CD14-positive monocyte (primary cell): ENCODE measurements around the gene TSEN54. TPM values are rescaled to one million over a fixed set of nuclear protein-coding genes. Genes with fewer than 3 reads are reported as not detected.
A peak's percentile ranks its signal among the peaks of the same experiment; 100 is the strongest.

Source experiments
- DNase-seq, 3 donors: peaks; one replicate each; pipeline ENCODE4 v3.0.0-alpha.2; 2011 to 2022
- H2AFZ ChIP-seq: 2 replicates; pipeline ENCODE4 v1.6.0; 2012; ENCODE audit warnings: mild to moderate bottlenecking, low read depth, low read length, inconsistent platforms; ENCODE audit not compliant: insufficient read depth, poor library complexity, severe bottlenecking
- H3K27ac ChIP-seq, 2 donors: 1 replicate in 1 of 2; 2 replicates in 1 of 2; pipeline ENCODE4 v1.5.1; 2012 to 2013; ENCODE audit warnings: low read length in 2 of 2, control low read depth in 1 of 2, inconsistent platforms in 1 of 2, low read depth in 1 of 2, mild to moderate bottlenecking in 1 of 2
- H3K27me3 ChIP-seq, 2 donors: one replicate each; pipeline versions ENCODE4 v1.6.0 to v1.6.1; 2011 to 2013; ENCODE audit warnings: low read length in 2 of 2; ENCODE audit not compliant: control insufficient read depth in 2 of 2, insufficient read depth in 2 of 2
- H3K36me3 ChIP-seq, 2 donors: replicated peaks in 1 of 2; 1 replicate in 1 of 2; 2 replicates in 1 of 2; pipeline versions ENCODE4 v1.5.1 to v1.6.1; 2012 to 2013; ENCODE audit warnings: low read length in 2 of 2, control low read depth in 1 of 2, inconsistent platforms in 1 of 2, mild to moderate bottlenecking in 1 of 2; ENCODE audit not compliant: insufficient read depth in 2 of 2, control insufficient read depth in 1 of 2
- H3K4me1 ChIP-seq, 2 donors: 1 replicate in 1 of 2; 2 replicates in 1 of 2; pipeline versions ENCODE4 v1.5.1 to v1.6.1; 2012 to 2013; ENCODE audit warnings: low read length in 2 of 2, control low read depth in 1 of 2, inconsistent platforms in 1 of 2, mild to moderate bottlenecking in 1 of 2, moderate library complexity in 1 of 2; ENCODE audit not compliant: insufficient read depth in 2 of 2, control insufficient read depth in 1 of 2
- H3K4me2 ChIP-seq: replicated peaks from 2 replicates; pipeline ENCODE3; 2012; ENCODE audit warnings: low read length, moderate library complexity, mild to moderate bottlenecking; ENCODE audit not compliant: poor library complexity, severe bottlenecking; ENCODE audit errors: extremely low read depth
- H3K4me3 ChIP-seq, 3 experiments: fragments of 200-600 bp in 1 of 3; sonication (generic) in 1 of 3; replicated peaks in 1 of 3; 1 replicate in 2 of 3; 2 replicates in 1 of 3; pipeline ENCODE4 v1.5.1; 2011 to 2013; ENCODE audit warnings: low read length in 3 of 3, mild to moderate bottlenecking in 3 of 3, control low read depth in 2 of 3, low read depth in 2 of 3, inconsistent platforms in 1 of 3, moderate library complexity in 1 of 3
- H3K79me2 ChIP-seq: 2 replicates; pipeline ENCODE4 v1.6.0; 2012; ENCODE audit warnings: mild to moderate bottlenecking, control low read depth, inconsistent platforms, low read length, moderate library complexity; ENCODE audit not compliant: insufficient read depth
- H3K9ac ChIP-seq: 2 replicates; pipeline ENCODE4 v1.6.0; 2017; ENCODE audit warnings: low read length, mild to moderate bottlenecking; ENCODE audit not compliant: insufficient read depth, poor library complexity, severe bottlenecking
- H3K9me3 ChIP-seq, 2 donors: replicated peaks in 1 of 2; 1 replicate in 1 of 2; 2 replicates in 1 of 2; pipeline versions ENCODE4 v1.5.1 to v1.6.1; 2012 to 2013; ENCODE audit warnings: low read length in 2 of 2, control low read depth in 1 of 2; ENCODE audit not compliant: control insufficient read depth in 1 of 2, insufficient read depth in 1 of 2
- H4K20me1 ChIP-seq: 2 replicates; pipeline ENCODE4 v1.6.0; 2012; ENCODE audit warnings: mild to moderate bottlenecking, low read length, control low read depth, moderate library complexity; ENCODE audit not compliant: insufficient read depth
- H3K27ac Mint-ChIP-seq, 7 donors: one replicate each; pipeline ENCODE4 v1.8.0; 2020; ENCODE audit warnings: mild to moderate bottlenecking in 7 of 7, mixed read lengths in 7 of 7, moderate library complexity in 6 of 7, inconsistent platforms in 2 of 7
- H3K27me3 Mint-ChIP-seq, 3 donors: one replicate each; pipeline ENCODE4 v1.8.0; 2021 to 2022; ENCODE audit warnings: low read depth in 3 of 3, mild to moderate bottlenecking in 3 of 3, mixed read lengths in 3 of 3, moderate library complexity in 3 of 3, inconsistent platforms in 1 of 3
- H3K36me3 Mint-ChIP-seq, 2 donors: one replicate each; pipeline ENCODE4 v1.8.0; 2020; ENCODE audit warnings: mixed read lengths in 2 of 2, inconsistent platforms in 1 of 2, mild to moderate bottlenecking in 1 of 2
- H3K4me1 Mint-ChIP-seq: one replicate; pipeline ENCODE4 v1.8.0; 2020; ENCODE audit warnings: mild to moderate bottlenecking, mixed read lengths
- H3K4me3 Mint-ChIP-seq, 2 donors: one replicate each; pipeline ENCODE4 v1.8.0; 2020; ENCODE audit warnings: mild to moderate bottlenecking in 2 of 2, mixed read lengths in 2 of 2, moderate library complexity in 1 of 2
- H3K9me3 Mint-ChIP-seq, 7 donors: one replicate each; pipeline ENCODE4 v1.8.0; 2020 to 2022; ENCODE audit warnings: mixed read lengths in 7 of 7, mild to moderate bottlenecking in 6 of 7, moderate library complexity in 6 of 7, inconsistent platforms in 2 of 7
- WGBS: methylation state at CpG from one replicate; pipeline ENCODE4 v1.1.5; 2013; ENCODE audit warnings: missing lambda C conversion rate; ENCODE audit not compliant: insufficient coverage; 5-methylcytosine and 5-hydroxymethylcytosine counted together
- intact Hi-C, 2 donors: fragments of 100-400 bp; cut with micrococcal nuclease; formaldehyde crosslinking; loops; one replicate each; pipeline versions ENCODE4 v1.15.0 to v1.15.1; 2023
- polyA plus RNA-seq, 3 donors: library from polyadenylated mRNA; depleted of rRNA in 1 of 3; unstranded in 2 of 3; stranded (reverse) in 1 of 3; fragments of 300-500 nt in 2 of 3; fragments of >200 nt in 1 of 3; fragmentation: Illumina TruSeq in 2 of 3; gene quantifications; 1 replicate in 2 of 3; 2 replicates in 1 of 3; pipeline ENCODE4 v1.2.3, GENCODE V29; 2012 to 2021
- TF ChIP-seq, protein P1 (sequence below): fragments of 200-600 bp; IDR thresholded peaks from one replicate; pipeline ENCODE4 v1.8.0; 2022; ENCODE audit warnings: antibody characterized with exemption, mild to moderate bottlenecking

Gene TSEN54
- polyA plus RNA-seq, 3 donors = 10.3 to 13.6 (median 11.8) TPM

DNA sequence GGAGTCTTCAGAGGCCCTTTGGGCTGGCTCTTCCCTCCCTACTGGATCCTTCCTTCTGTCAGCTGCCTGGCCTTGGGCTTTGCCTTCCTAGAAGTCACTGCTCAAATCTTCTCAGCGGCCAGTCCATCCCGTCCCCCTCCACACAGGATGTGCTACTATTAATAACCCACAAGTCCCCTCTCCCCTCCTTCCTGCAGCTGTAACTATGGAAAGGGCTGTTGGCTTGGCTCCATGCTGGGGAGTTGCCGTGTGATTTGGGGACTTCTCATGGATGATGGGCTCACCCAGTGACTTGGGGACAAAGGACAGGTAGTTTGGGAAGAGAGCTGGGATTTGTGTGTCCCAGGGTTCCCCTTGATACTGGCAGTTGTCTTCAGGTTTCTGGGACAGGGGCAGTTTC, 40.5 kb upstream of the TSEN54 start:
- TF ChIP-seq, protein P1, sequence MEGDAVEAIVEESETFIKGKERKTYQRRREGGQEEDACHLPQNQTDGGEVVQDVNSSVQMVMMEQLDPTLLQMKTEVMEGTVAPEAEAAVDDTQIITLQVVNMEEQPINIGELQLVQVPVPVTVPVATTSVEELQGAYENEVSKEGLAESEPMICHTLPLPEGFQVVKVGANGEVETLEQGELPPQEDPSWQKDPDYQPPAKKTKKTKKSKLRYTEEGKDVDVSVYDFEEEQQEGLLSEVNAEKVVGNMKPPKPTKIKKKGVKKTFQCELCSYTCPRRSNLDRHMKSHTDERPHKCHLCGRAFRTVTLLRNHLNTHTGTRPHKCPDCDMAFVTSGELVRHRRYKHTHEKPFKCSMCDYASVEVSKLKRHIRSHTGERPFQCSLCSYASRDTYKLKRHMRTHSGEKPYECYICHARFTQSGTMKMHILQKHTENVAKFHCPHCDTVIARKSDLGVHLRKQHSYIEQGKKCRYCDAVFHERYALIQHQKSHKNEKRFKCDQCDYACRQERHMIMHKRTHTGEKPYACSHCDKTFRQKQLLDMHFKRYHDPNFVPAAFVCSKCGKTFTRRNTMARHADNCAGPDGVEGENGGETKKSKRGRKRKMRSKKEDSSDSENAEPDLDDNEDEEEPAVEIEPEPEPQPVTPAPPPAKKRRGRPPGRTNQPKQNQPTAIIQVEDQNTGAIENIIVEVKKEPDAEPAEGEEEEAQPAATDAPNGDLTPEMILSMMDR = no peak
- no peaks in the 10 kb centered on the region for H3K27me3 ChIP-seq
- no peak overlapping the region for H3K27ac ChIP-seq
- no peak overlapping the region for H3K4me2 ChIP-seq
- H3K36me3 Mint-ChIP-seq = peaks cover 49 to 84% of the 10 kb centered on the region in 2 donors
- H3K9ac ChIP-seq = no peak overlapping the region
- DNase-seq = no peak
- peaks cover 0 to 5% (median 0%) of the 10 kb centered on the region in 3 donors for H3K27me3 Mint-ChIP-seq
- H2AFZ ChIP-seq = no peak overlapping the region
- peaks cover 5 to 9% of the 10 kb centered on the region in 2 donors for H3K4me1 ChIP-seq
- no peak overlapping the region for H3K4me3 Mint-ChIP-seq
- H3K36me3 ChIP-seq = peaks cover 37 to 65% of the 10 kb centered on the region in 2 donors
- H3K4me3 ChIP-seq = no peak overlapping the region
- H3K9me3 ChIP-seq = no peaks in the 10 kb centered on the region
- no peaks in the 10 kb centered on the region for H3K79me2 ChIP-seq
- H3K9me3 Mint-ChIP-seq = no peaks in the 10 kb centered on the region
- peaks cover 13% of the 10 kb centered on the region for H3K4me1 Mint-ChIP-seq
- peaks cover 5% of the 10 kb centered on the region for H4K20me1 ChIP-seq
- intact Hi-C loops = no loop called here
- 80% methylated on average over 1 of the region's 3 CpGs for WGBS
- H3K27ac Mint-ChIP-seq = peak overlapping the region in 2 of 7 donors; percentile 16 to 53

- no peak overlapping the region for H3K4me3 ChIP-seq
- H4K20me1 ChIP-seq = peaks cover 5% of the 10 kb centered on the region
- Mint-ChIP-seq H3K36me3 (peaks cover 48 to 80% of the 10 kb centered on the region in 2 donors), H3K4me3 (no peak overlapping the region), H3K4me1 (peaks cover 16% of the 10 kb centered on the region), H3K27ac (peak overlapping the region in 1 of 7 donors; percentile 53), H3K9me3 (no peaks in the 10 kb centered on the region), H3K27me3 (peaks cover 0 to 5% (median 0%) of the 10 kb centered on the region in 3 donors)
- no peaks in the 10 kb centered on the region for H3K27me3 ChIP-seq
- TF ChIP-seq, protein P1 = no peak
- intact Hi-C loops = no loop called here
- no peak overlapping the region for H2AFZ ChIP-seq
- peaks cover 37 to 63% of the 10 kb centered on the region in 2 donors for H3K36me3 ChIP-seq
- 100% methylated on average over 2 of the region's 8 CpGs for WGBS
- H3K4me2 ChIP-seq = no peak overlapping the region
- H3K9me3 ChIP-seq = no peaks in the 10 kb centered on the region
- H3K9ac ChIP-seq = no peak overlapping the region
- no peak overlapping the region for H3K27ac ChIP-seq
- H3K79me2 ChIP-seq = no peaks in the 10 kb centered on the region
- H3K4me1 ChIP-seq = peaks cover 9 to 13% of the 10 kb centered on the region in 2 donors
- DNase-seq = no peak
These were observed 40.1 kb upstream of the TSEN54 start for GRCh38 chr17:75476271-75476671.
